Astrocyte (in vitro differentiated cells and primary cell): ENCODE data around the gene CAPN5.

Experiments
- CTCF ChIP-seq: IDR thresholded peaks from 2 replicates; pipeline ENCODE4 v1.5.1; 2011; ENCODE audit warnings: low read depth, mild to moderate bottlenecking, inconsistent platforms, low read length, moderate library complexity; ENCODE audit not compliant: insufficient read depth
- EZH2 ChIP-seq: IDR thresholded peaks from 2 replicates; pipeline ENCODE4 v1.6.1; 2012; ENCODE audit warnings: mild to moderate bottlenecking, low read length, inconsistent platforms; ENCODE audit not compliant: insufficient read depth

DNA sequence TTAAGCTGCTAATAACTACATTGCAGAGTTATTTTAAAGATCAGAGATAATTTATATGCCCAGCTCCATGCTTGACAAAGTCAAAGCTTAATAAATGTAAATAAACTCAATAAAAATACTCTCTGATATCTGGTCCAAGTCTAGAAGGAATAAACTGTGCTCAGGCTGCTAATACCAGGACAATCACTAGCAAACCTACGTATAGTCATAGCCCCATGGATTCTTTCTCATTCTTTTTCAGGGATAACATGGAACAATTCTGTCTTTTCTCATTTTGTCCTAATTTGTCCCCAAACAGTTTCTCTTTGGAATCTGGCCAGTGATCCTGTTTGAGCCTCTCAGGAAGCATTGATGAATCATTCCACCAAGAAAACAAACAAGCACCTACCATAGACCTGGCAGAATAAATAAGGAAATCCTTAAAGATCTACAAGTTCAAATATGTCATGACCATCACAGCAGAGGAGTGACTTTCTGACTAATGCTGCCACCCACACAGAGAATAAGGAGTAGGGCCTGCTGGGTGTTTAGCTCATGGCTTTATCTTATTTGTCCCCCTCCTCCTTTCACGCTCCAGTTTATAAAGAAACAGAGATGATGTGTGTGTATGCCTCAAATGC is 46.7 kb upstream of the CAPN5 start:
- TF ChIP-seq CTCF (no peak), EZH2 (no peak)
